B cell (primary cell): ENCODE results near the gene PPCS. TPM values are rescaled to one million over a fixed set of nuclear protein-coding genes. Genes with fewer than 3 reads are reported as not detected.

Source experiments
- ATAC-seq: fragments of 200-7000 bp; cut with Tn5 transposase; one replicate; pipeline ENCODE4 v1.10.0; 2021; ENCODE audit warnings: low read depth, mild to moderate bottlenecking, moderate number of reproducible peaks, moderate library complexity
- CTCF ChIA-PET: fragments of 350-600 bp; sonication (Branson Sonifier 250); formaldehyde crosslinking; loops from one replicate; lab custom pipeline; 2021; ENCODE audit warnings: antibody characterized with exemption, inconsistent platforms; lab: Charles Lee
- POLR2A ChIA-PET: fragments of 350-600 bp; sonication (Branson Sonifier 250); formaldehyde crosslinking; loops from one replicate; lab custom pipeline; 2021; ENCODE audit warnings: antibody characterized with exemption; lab: Charles Lee
- DNase-seq: peaks from one replicate; pipeline ENCODE4 v3.0.0; 2013
- H2AFZ ChIP-seq: 2 replicates; pipeline ENCODE4 v1.6.1; 2012; ENCODE audit warnings: mild to moderate bottlenecking, low read depth, low read length; ENCODE audit not compliant: insufficient read depth, poor library complexity, severe bottlenecking
- H3K27ac ChIP-seq, 2 donors: 1 replicate in 1 of 2; 2 replicates in 1 of 2; pipeline ENCODE4 v1.5.1; 2012 to 2013; ENCODE audit warnings: low read length in 2 of 2, mild to moderate bottlenecking in 2 of 2, moderate library complexity in 1 of 2
- H3K27me3 ChIP-seq, 4 experiments: fragments of 200-600 bp in 1 of 4; sonication (generic) in 1 of 4; replicated peaks in 1 of 4; 1 replicate in 2 of 4; 2 replicates in 2 of 4; pipeline versions ENCODE4 v1.6.1 to v1.7.0; 2013 to 2016; ENCODE audit warnings: low read length in 3 of 4, mild to moderate bottlenecking in 2 of 4, mixed read lengths in 1 of 4, moderate library complexity in 1 of 4; ENCODE audit not compliant: insufficient read depth in 4 of 4, control insufficient read depth in 3 of 4; ENCODE audit errors: control extremely low read depth in 1 of 4
- H3K36me3 ChIP-seq, 2 experiments: replicated peaks in 1 of 2; 1 replicate in 1 of 2; 2 replicates in 1 of 2; pipeline versions ENCODE4 v1.6.1 to v1.7.1; 2013; ENCODE audit warnings: low read length in 1 of 2; ENCODE audit not compliant: insufficient read depth in 2 of 2, control insufficient read depth in 1 of 2; ENCODE audit errors: control extremely low read depth in 1 of 2, extremely low read depth in 1 of 2
- H3K4me1 ChIP-seq, 2 donors: fragments of 200-600 bp in 1 of 2; sonication (generic) in 1 of 2; 1 replicate in 1 of 2; 2 replicates in 1 of 2; pipeline versions ENCODE4 v1.5.1 to v1.6.1; 2013 to 2017; ENCODE audit warnings: low read length in 2 of 2; ENCODE audit not compliant: control insufficient read depth in 2 of 2, insufficient read depth in 2 of 2
- H3K4me2 ChIP-seq: replicated peaks from 2 replicates; pipeline ENCODE3; 2012; ENCODE audit warnings: mild to moderate bottlenecking, low read depth, low read length; ENCODE audit not compliant: poor library complexity, severe bottlenecking
- H3K4me3 ChIP-seq, 5 experiments: fragments of 200-600 bp in 1 of 5; sonication (generic) in 1 of 5; 1 replicate in 3 of 5; 2 replicates in 2 of 5; pipeline versions ENCODE4 v1.5.1 to v1.7.0; 2011 to 2016; ENCODE audit warnings: low read length in 4 of 5, mild to moderate bottlenecking in 4 of 5, low read depth in 2 of 5, control low read depth in 1 of 5, moderate library complexity in 1 of 5; ENCODE audit not compliant: insufficient read depth in 1 of 5; ENCODE audit errors: control extremely low read depth in 1 of 5, extremely low read depth in 1 of 5
- H3K79me2 ChIP-seq: fragments of 200-600 bp; sonication (generic); one replicate; pipeline ENCODE4 v1.6.0; 2016; ENCODE audit warnings: low read length; ENCODE audit not compliant: control insufficient read depth, insufficient read depth
- H3K9ac ChIP-seq: fragments of 200-600 bp; sonication (generic); 2 replicates; pipeline ENCODE4 v1.6.1; 2017; ENCODE audit warnings: mild to moderate bottlenecking, low read length, moderate library complexity
- H3K9me3 ChIP-seq, 3 donors: one replicate each; pipeline versions ENCODE4 v1.6.1 to v1.7.1; 2013; ENCODE audit warnings: low read length in 2 of 3; ENCODE audit not compliant: control insufficient read depth in 2 of 3, insufficient read depth in 1 of 3; ENCODE audit errors: control extremely low read depth in 1 of 3
- H4K20me1 ChIP-seq: 2 replicates; pipeline ENCODE4 v1.6.0; 2012; ENCODE audit warnings: mild to moderate bottlenecking, low read length; ENCODE audit not compliant: insufficient read depth, control insufficient read depth, poor library complexity, severe bottlenecking
- H3K27ac Mint-ChIP-seq: one replicate; pipeline ENCODE4 v1.8.0; 2021; ENCODE audit warnings: mixed read lengths
- H3K27me3 Mint-ChIP-seq: one replicate; pipeline ENCODE4 v1.8.0; 2021; ENCODE audit warnings: mixed read lengths
- H3K4me1 Mint-ChIP-seq: one replicate; pipeline ENCODE4 v1.8.0; 2021; ENCODE audit warnings: mixed read lengths
- H3K4me3 Mint-ChIP-seq: one replicate; pipeline ENCODE4 v1.8.0; 2021; ENCODE audit warnings: mixed read lengths
- H3K9me3 Mint-ChIP-seq: one replicate; pipeline ENCODE4 v1.8.0; 2022; ENCODE audit warnings: mixed read lengths; ENCODE audit not compliant: insufficient read depth
- EZH2 ChIP-seq: IDR thresholded peaks from 2 replicates; pipeline ENCODE4 v1.6.1; 2012; ENCODE audit warnings: borderline replicate concordance, low read depth, mild to moderate bottlenecking, moderate library complexity, low read length; ENCODE audit not compliant: insufficient read depth, poor library complexity, severe bottlenecking
- WGBS: methylation state at CpG from one replicate; pipeline ENCODE4 v1.1.5; 2013; ENCODE audit warnings: missing lambda C conversion rate; ENCODE audit not compliant: insufficient coverage; 5-methylcytosine and 5-hydroxymethylcytosine counted together
- intact Hi-C: fragments of 100-400 bp; cut with micrococcal nuclease; formaldehyde crosslinking; loops from one replicate; pipeline ENCODE4 v1.10.0; 2022
- polyA plus RNA-seq: library from polyadenylated mRNA; depleted of rRNA; stranded (reverse); fragments of >200 nt; gene quantifications from 2 replicates; pipeline ENCODE4 v1.2.3, GENCODE V29; 2012
- total RNA-seq, 2 donors: library from RNA; stranded (reverse); fragments of 120-200 nt in 1 of 2; gene quantifications; 1 replicate in 1 of 2; 2 replicates in 1 of 2; pipeline versions ENCODE4 v1.2.3 to v1.2.4, GENCODE V29; 2013 to 2022
- TF ChIP-seq, protein P1 (sequence below): fragments of 200-600 bp; IDR thresholded peaks from one replicate; pipeline ENCODE4 v1.8.0; 2022; ENCODE audit warnings: antibody characterized with exemption, mild to moderate bottlenecking

PPCS gene
- total and polyA plus RNA-seq, 2 donors (not counting 1 experiment from before 2014, with no cell fraction given) = 74.9 to 88.4 TPM

DNA sequence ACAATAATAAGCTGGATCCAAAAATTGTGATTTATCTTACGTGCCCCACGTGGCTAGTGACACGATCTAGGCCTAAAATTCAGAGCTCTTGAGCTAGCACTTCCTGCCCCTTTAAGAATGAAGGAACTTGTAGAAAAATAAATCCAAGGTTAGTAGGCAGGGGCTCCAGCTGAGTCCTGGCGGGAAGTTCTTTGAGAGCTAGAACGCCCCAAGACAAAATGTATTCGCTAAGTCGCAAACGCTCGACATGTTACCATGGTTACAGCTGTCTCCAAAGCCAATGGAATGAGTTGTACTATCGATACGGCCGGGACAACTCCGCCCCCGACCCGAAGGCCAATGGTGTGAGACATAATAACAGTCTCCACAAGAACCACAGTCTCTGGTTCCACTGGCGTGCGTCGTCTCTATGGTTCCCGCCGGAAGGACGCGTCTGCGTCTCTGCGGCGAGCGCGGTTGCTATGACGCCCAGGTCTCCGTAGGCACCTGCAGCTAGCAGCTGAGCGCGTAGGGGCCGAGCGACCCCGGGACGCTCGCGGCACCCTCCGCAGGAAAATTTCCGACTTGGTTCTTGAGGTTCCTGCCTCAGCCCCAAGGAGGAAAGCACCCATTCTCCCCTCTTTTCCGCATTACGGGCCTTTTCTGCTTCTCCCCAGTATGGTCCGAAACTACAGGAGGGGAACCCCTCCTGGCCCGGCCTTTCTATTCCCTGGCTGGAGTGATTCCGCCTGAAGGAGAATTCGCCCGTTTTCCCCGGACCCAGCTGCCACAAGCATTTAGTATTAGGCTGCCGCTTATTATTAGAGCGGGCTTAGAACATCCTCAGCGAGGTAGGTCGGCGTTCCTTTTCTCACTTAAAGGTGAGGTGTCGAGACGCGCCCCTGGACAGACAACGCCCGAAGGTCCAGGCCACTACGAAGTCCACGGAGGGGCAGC lies 6.8 kb downstream of the PPCS start, which contains the start of gene CCDC30:
CCDC30 (plus strand) TSS at position 459 of the 936 bp plus-strand sequence. CDS start 17,266 bp downstream, outside the sequence.
- H3K27ac Mint-ChIP-seq = peak within 1 kb of the TSS; percentile 93
- H3K4me3 ChIP-seq = peak within 1 kb of the TSS; percentile 19 to 71 (median 65)
- POLR2A ChIA-PET = interaction anchor here (0.5 to 1.2 kb wide), 2 partner anchors 9 to 304 kb away, joined by 3 to 4 read pairs; partner anchors contain the start of genes C1orf50 and P3H1
- peaks cover 40% of the 10 kb centered on the region for H3K4me1 Mint-ChIP-seq
- no peaks in the 10 kb centered on the region for H3K9me3 ChIP-seq
- peaks cover 0 to 29% of the 10 kb centered on the region in 2 experiments for H3K36me3 ChIP-seq
- TF ChIP-seq, protein P1, sequence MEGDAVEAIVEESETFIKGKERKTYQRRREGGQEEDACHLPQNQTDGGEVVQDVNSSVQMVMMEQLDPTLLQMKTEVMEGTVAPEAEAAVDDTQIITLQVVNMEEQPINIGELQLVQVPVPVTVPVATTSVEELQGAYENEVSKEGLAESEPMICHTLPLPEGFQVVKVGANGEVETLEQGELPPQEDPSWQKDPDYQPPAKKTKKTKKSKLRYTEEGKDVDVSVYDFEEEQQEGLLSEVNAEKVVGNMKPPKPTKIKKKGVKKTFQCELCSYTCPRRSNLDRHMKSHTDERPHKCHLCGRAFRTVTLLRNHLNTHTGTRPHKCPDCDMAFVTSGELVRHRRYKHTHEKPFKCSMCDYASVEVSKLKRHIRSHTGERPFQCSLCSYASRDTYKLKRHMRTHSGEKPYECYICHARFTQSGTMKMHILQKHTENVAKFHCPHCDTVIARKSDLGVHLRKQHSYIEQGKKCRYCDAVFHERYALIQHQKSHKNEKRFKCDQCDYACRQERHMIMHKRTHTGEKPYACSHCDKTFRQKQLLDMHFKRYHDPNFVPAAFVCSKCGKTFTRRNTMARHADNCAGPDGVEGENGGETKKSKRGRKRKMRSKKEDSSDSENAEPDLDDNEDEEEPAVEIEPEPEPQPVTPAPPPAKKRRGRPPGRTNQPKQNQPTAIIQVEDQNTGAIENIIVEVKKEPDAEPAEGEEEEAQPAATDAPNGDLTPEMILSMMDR = no peak
- TF ChIP-seq EZH2 = no peak
- no peaks in the 10 kb centered on the region for H3K9me3 Mint-ChIP-seq
- H3K27me3 ChIP-seq = no peaks in the 10 kb centered on the region
- peak within 1 kb of the TSS; percentile 86 for H3K4me2 ChIP-seq
- CTCF ChIA-PET = interaction anchor here (1.3 to 1.6 kb wide), 2 partner anchors 428 to 611 kb away, joined by 3 to 4 read pairs; no protein-coding TSS in a partner anchor
- H4K20me1 ChIP-seq = no peaks in the 10 kb centered on the region
- H3K4me3 Mint-ChIP-seq = peak within 1 kb of the TSS; percentile 73
- intact Hi-C loops = loop anchor here (1.0 kb wide), 3 partner anchors 8 to 219 kb away; partner anchors contain the start of genes FOXJ3 and YBX1
- ATAC-seq = peak; percentile 99
- H3K27ac ChIP-seq = peak within 1 kb of the TSS; percentile 70 to 84
- H3K4me1 ChIP-seq = peaks cover 15 to 18% of the 10 kb centered on the region in 2 donors
- WGBS = 2% methylated on average over 57 of the region's 59 CpGs
- peak within 1 kb of the TSS; percentile 70 for H3K9ac ChIP-seq
- DNase-seq = peak; percentile 99
- H3K27me3 Mint-ChIP-seq = no peaks in the 10 kb centered on the region
- peaks cover 5% of the 10 kb centered on the region for H3K79me2 ChIP-seq
- H2AFZ ChIP-seq = peak within 1 kb of the TSS; percentile 66
